ENCODE data around the gene CIT. TPM values are rescaled to one million over a fixed set of nuclear protein-coding genes. Genes with fewer than 3 reads are reported as not detected.

Gene CIT
- total and polyA plus RNA-seq, 2 donors (not counting 3 experiments of a cell fraction or from before 2014, with no cell fraction given), result 13.3 to 61.8 TPM

DNA sequence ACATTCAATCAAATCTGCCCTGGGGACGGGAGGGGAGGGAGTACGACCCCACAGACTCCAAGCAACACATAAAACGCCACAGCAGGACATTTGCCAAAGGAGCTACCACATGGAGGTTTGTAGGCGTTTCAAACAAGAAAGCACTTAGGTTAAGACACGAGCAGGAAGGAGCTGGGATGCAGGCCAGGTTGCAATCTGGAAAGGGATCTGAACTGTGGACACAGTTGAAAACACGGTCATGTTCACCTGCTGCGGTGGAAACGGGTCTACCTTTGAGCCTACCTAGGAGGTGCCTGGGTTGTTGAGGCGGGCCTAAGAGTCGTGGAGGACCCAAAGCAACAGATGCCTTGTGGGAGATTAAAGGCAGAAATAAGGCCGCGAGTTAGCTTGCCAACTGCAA is 190.8 kb downstream of the CIT start:
- Histone ChIP-seq H3K4me1 (ENCODE audit: control insufficient read depth, extremely low read depth, insufficient read depth, low read length) (no peaks in the 10 kb centered on the region), H3K27me3 (ENCODE audit: control insufficient read depth in 2 of 2, insufficient read depth in 2 of 2, low read length in 2 of 2) (no peaks in the 10 kb centered on the region), H3K79me2 (ENCODE audit: control insufficient read depth, insufficient read depth, low read length) (no peaks in the 10 kb centered on the region), H4K20me1 (replicated peaks; ENCODE audit: control insufficient read depth, extremely low read depth, insufficient read depth, low read length) (no peaks in the 10 kb centered on the region), H3K4me2 (ENCODE audit: insufficient read depth, low read length) (no peak overlapping the region), H3K36me3 (ENCODE audit: control insufficient read depth in 2 of 2, extremely low read depth in 1 of 2, insufficient read depth in 2 of 2, low read length in 2 of 2) (peaks cover 0 to 2% of the 10 kb centered on the region in 2 experiments), H3K9me3 (replicated peaks; ENCODE audit: control insufficient read depth, insufficient read depth, low read length) (no peaks in the 10 kb centered on the region), H3K27ac (ENCODE audit: insufficient read depth, low read depth, low read length) (no peak overlapping the region), H2AFZ (ENCODE audit: low read depth, low read length) (no peak overlapping the region), H3K9ac (replicated peaks; ENCODE audit: extremely low read depth, insufficient read depth, low read length) (no peak overlapping the region), H3K9me1 (replicated peaks; ENCODE audit: control insufficient read depth, extremely low read depth, insufficient read depth, low read length) (no peaks in the 10 kb centered on the region), H3K4me3 (replicated peaks in 1 of 3; ENCODE audit: insufficient read depth in 1 of 3, low read depth in 1 of 3, low read length in 3 of 3) (no peak overlapping the region)
- ChIA-PET POLR2A (interaction anchor here (0.6 kb wide), 1 partner anchor 9 kb away, joined by 3 read pairs; no protein-coding TSS in a partner anchor), CTCF (interaction anchor here (0.9 to 2.4 kb wide), 3 partner anchors 14 to 95 kb away, joined by 3 to 10 read pairs (median 6); partner anchors contain the start of gene PRKAB1)
- no TSS peak for BruUV-seq (replicated peaks)
- intact Hi-C loops (cut with micrococcal nuclease), result no loop called here
- DNase-seq (ENCODE audit: low read depth, low spot score), result no peak
- dilution Hi-C loops (cut with MboI; ENCODE audit: extremely low pct_ligation_motif_present, low sequenced_read_pairs), result no loop called here
- TF ChIP-seq CTCF (IDR thresholded peaks at IDR 0.05; ENCODE audit: extremely low read depth in 1 of 2, insufficient read depth in 1 of 2, low read depth in 1 of 2, low read length in 2 of 2), result no peak
- no peak for TF ChIP-seq MYC (IDR thresholded peaks at IDR 0.05; ENCODE audit: low read depth, low read length)
- TF ChIP-seq GATA2 (IDR thresholded peaks at IDR 0.05; ENCODE audit: insufficient read depth, insufficient read length, low read depth, low read length), result no peak
- no peak for FAIRE-seq

DNA sequence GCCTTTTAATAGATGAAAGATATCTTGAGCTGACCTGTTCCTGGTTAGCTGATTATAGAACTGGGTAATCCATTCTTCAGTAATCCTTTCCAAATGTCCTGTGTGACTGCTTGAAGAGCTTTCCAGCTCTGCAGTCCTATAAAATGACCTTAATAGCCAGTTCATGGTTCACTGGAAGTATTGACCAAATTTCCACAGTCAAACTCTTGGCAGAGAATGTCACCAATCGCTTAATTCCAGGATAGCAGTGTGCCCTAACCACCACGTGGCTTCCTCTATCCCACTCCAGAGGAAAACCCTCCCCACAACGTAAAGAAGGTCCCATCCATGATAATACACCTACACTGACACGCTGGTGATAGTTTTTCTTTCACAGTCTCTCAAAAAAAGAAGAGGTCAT is 191.7 kb downstream of the CIT start:
- H3K27ac ChIP-seq (ENCODE audit: insufficient read depth, low read depth, low read length), result no peak overlapping the region
- intact Hi-C loops (cut with micrococcal nuclease), result no loop called here
- no peaks in the 10 kb centered on the region for H3K79me2 ChIP-seq (ENCODE audit: control insufficient read depth, insufficient read depth, low read length)
- DNase-seq (ENCODE audit: low read depth, low spot score) (no peak), FAIRE-seq (no peak)
- CTCF ChIA-PET, result interaction anchor here (2.2 kb wide), 1 partner anchor 18 kb away, joined by 6 read pairs; the partner anchor contains the start of gene PRKAB1
- no peak overlapping the region for H3K4me2 ChIP-seq (ENCODE audit: insufficient read depth, low read length)
- H3K4me1 ChIP-seq (ENCODE audit: control insufficient read depth, extremely low read depth, insufficient read depth, low read length), result no peaks in the 10 kb centered on the region
- H3K4me3 ChIP-seq (replicated peaks in 1 of 3; ENCODE audit: insufficient read depth in 1 of 3, low read depth in 1 of 3, low read length in 3 of 3), result no peak overlapping the region
- H3K27me3 ChIP-seq (ENCODE audit: control insufficient read depth in 2 of 2, insufficient read depth in 2 of 2, low read length in 2 of 2), result no peaks in the 10 kb centered on the region
- POLR2A ChIA-PET, result no interaction called here
- H2AFZ ChIP-seq (ENCODE audit: low read depth, low read length), result no peak overlapping the region
- H3K36me3 ChIP-seq (ENCODE audit: control insufficient read depth in 2 of 2, extremely low read depth in 1 of 2, insufficient read depth in 2 of 2, low read length in 2 of 2), result peaks cover 2 to 7% of the 10 kb centered on the region in 2 experiments
- TF ChIP-seq JUN (IDR thresholded peaks at IDR 0.05; ENCODE audit: borderline replicate concordance, insufficient read depth, insufficient read length, low read depth) (no peak), CTCF (IDR thresholded peaks at IDR 0.05; ENCODE audit: extremely low read depth in 1 of 2, insufficient read depth in 1 of 2, low read depth in 1 of 2, low read length in 2 of 2) (no peak), EZH2 (IDR thresholded peaks at IDR 0.05; ENCODE audit: borderline replicate concordance, low read depth, low read length, severe bottlenecking) (no peak), GATA2 (IDR thresholded peaks at IDR 0.05; ENCODE audit: insufficient read depth, insufficient read length, low read depth, low read length) (no peak), FOS (IDR thresholded peaks at IDR 0.05; ENCODE audit: borderline replicate concordance, insufficient read depth, low read length) (no peak), POLR2AphosphoS5 (IDR thresholded peaks at IDR 0.05; ENCODE audit: insufficient read depth, low read depth, low read length) (no peak), MYC (IDR thresholded peaks at IDR 0.05; ENCODE audit: low read depth, low read length) (no peak), POLR2A (IDR thresholded peaks at IDR 0.05; ENCODE audit: low read depth, low read length) (no peak)
- TF ChIP-seq, protein P1, sequence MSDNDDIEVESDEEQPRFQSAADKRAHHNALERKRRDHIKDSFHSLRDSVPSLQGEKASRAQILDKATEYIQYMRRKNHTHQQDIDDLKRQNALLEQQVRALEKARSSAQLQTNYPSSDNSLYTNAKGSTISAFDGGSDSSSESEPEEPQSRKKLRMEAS (IDR thresholded peaks at IDR 0.05; ENCODE audit: insufficient read depth, insufficient read length), result no peak
- H3K9ac ChIP-seq (replicated peaks; ENCODE audit: extremely low read depth, insufficient read depth, low read length), result no peak overlapping the region
- dilution Hi-C loops (cut with MboI; ENCODE audit: extremely low pct_ligation_motif_present, low sequenced_read_pairs), result no loop called here
- no peaks in the 10 kb centered on the region for H4K20me1 ChIP-seq (replicated peaks; ENCODE audit: control insufficient read depth, extremely low read depth, insufficient read depth, low read length)
- no peaks in the 10 kb centered on the region for H3K9me3 ChIP-seq (replicated peaks; ENCODE audit: control insufficient read depth, insufficient read depth, low read length)
- no peaks in the 10 kb centered on the region for H3K9me1 ChIP-seq (replicated peaks; ENCODE audit: control insufficient read depth, extremely low read depth, insufficient read depth, low read length)
- no TSS peak for BruUV-seq (replicated peaks)
